ENCODE measurements around the gene DYNLT2.

Gene DYNLT2

DNA sequence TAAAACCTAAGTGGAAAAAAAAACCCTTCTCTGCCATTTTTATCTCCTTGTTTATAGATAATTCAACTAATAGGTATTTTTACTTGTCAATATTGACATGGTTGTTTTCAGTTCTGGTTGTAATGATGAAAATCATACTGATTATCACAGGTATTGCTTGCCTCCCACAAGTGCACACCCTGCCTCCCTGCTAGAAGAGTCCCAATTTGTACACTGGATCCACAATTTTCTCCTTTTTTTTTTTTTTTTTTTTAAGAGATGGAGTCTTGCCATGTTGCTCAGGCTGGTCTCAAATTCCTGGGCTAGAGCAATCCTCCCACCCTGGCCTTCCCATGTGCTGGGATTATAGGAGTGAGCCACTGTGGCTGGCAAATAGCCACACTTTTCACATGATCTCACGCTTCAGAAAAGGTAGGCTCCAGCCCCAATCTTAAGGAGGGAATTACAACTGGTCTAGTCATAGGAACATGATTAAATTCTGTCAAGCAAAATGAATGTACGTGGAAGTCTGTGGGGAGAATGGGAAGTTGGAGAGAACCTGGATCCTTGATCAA, 12.3 kb downstream of the DYNLT2 start:
- Histone ChIP-seq H3K4me2 (ENCODE audit: low read length) (no peak overlapping the region), H2BK120ac (ENCODE audit: low read depth, low read length) (no peak overlapping the region)

DNA sequence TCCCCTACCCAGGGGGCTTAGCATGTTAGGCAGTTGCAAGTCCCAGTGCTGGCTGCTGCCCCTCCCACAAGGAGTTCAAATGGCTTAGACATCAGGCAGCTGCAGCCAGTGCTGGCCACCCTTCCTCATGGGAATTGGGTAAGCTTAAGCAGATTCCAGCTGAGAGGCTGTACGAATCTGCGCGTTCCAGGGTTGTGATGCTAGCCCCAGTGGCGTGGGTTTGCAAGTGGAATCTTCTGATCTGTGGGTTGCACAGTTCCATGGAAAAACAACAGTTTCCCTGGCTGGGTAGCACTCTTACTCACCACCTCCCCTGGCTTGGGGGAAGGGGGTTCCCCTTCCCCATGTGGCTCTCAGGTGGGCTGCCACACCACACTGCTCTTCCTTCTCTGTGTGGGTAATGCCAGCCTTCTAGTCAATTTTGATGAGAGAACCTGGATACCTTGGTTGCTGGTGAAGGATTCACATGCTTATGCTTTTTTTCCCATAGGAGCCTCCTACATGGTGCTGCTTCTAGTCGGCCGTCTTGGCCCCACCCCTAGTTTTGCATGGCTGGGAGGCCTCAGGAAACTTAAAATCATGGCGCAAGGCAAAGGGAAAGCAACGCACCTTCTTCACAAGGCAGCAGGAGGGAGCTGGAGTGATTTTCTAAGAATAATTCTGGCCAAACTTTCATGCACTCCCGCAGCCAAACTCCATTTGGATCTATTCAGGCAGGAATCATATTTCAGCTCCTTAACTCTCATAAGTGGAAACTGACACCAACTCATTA, 13.0 kb downstream of the DYNLT2 start:
- H3K79me2 ChIP-seq (ENCODE audit: control insufficient read depth, insufficient read depth, low read length): no peaks in the 10 kb centered on the region
- H3K18ac ChIP-seq (ENCODE audit: low read length): no peak overlapping the region
- no peak overlapping the region for H3K23ac ChIP-seq (ENCODE audit: low read length)
- no peaks in the 10 kb centered on the region for H3K36me3 ChIP-seq (ENCODE audit: control insufficient read depth, insufficient read depth, low read length)
- no CpG with 5 or more reads among the region's 9 CpGs for WGBS (ENCODE audit: extremely low coverage, insufficient coverage, low lambda C conversion rate)
- H3K4me2 ChIP-seq (ENCODE audit: low read length): no peak overlapping the region
- no peaks in the 10 kb centered on the region for H3K27me3 ChIP-seq (ENCODE audit: insufficient read depth, low read length, poor library complexity)
- no peak overlapping the region for H3K4me3 ChIP-seq (ENCODE audit: low read length)
- no peak overlapping the region for H2BK15ac ChIP-seq (replicated peaks; ENCODE audit: low read depth)
- no peak overlapping the region for H3K9ac ChIP-seq (ENCODE audit: low read length)
- no peak for DNase-seq
- no peak overlapping the region for H2BK120ac ChIP-seq (ENCODE audit: low read depth, low read length)
- H4K5ac ChIP-seq (ENCODE audit: low read length): no peak overlapping the region
- no peak overlapping the region for H3K56ac ChIP-seq (ENCODE audit: low read length)
- H2BK5ac ChIP-seq (ENCODE audit: low read length): no peak overlapping the region
- no peak overlapping the region for H3K4ac ChIP-seq (ENCODE audit: low read depth, low read length)
- no peaks in the 10 kb centered on the region for H3K79me1 ChIP-seq (ENCODE audit: low read length)
- H3K4me1 ChIP-seq (ENCODE audit: control insufficient read depth, low read depth, low read length): no peaks in the 10 kb centered on the region
- H3K27ac ChIP-seq (ENCODE audit: low read depth, low read length): no peak overlapping the region
- H4K8ac ChIP-seq (ENCODE audit: low read depth, low read length): no peak overlapping the region
- no peak overlapping the region for H2AK5ac ChIP-seq (ENCODE audit: low read length)

More for the DNA sequence above, 12.3 kb downstream of the DYNLT2 start:
- H3K27me3 ChIP-seq (ENCODE audit: insufficient read depth, low read length, poor library complexity): no peaks in the 10 kb centered on the region
- no peaks in the 10 kb centered on the region for H3K36me3 ChIP-seq (ENCODE audit: control insufficient read depth, insufficient read depth, low read length)
- no peak overlapping the region for H3K27ac ChIP-seq (ENCODE audit: low read depth, low read length)
- H3K79me2 ChIP-seq (ENCODE audit: control insufficient read depth, insufficient read depth, low read length): no peaks in the 10 kb centered on the region
- H3K4me3 ChIP-seq (ENCODE audit: low read length): no peak overlapping the region
- no peaks in the 10 kb centered on the region for H3K4me1 ChIP-seq (ENCODE audit: control insufficient read depth, low read depth, low read length)
- no peak for DNase-seq
- H2BK15ac ChIP-seq (replicated peaks; ENCODE audit: low read depth): no peak overlapping the region
- no peak overlapping the region for H3K9ac ChIP-seq (ENCODE audit: low read length)
- H3K18ac ChIP-seq (ENCODE audit: low read length): no peak overlapping the region
- no peaks in the 10 kb centered on the region for H3K79me1 ChIP-seq (ENCODE audit: low read length)
- H4K5ac ChIP-seq (ENCODE audit: low read length): no peak overlapping the region
- no peak overlapping the region for H4K8ac ChIP-seq (ENCODE audit: low read depth, low read length)
- no peak overlapping the region for H3K23ac ChIP-seq (ENCODE audit: low read length)
- no peak overlapping the region for H3K4ac ChIP-seq (ENCODE audit: low read depth, low read length)
- no CpG with 5 or more reads among the region's 2 CpGs for WGBS (ENCODE audit: extremely low coverage, insufficient coverage, low lambda C conversion rate)
- no peak overlapping the region for H2AK5ac ChIP-seq (ENCODE audit: low read length)
- no peak overlapping the region for H2BK5ac ChIP-seq (ENCODE audit: low read length)
- no peak overlapping the region for H3K56ac ChIP-seq (ENCODE audit: low read length)

DNA sequence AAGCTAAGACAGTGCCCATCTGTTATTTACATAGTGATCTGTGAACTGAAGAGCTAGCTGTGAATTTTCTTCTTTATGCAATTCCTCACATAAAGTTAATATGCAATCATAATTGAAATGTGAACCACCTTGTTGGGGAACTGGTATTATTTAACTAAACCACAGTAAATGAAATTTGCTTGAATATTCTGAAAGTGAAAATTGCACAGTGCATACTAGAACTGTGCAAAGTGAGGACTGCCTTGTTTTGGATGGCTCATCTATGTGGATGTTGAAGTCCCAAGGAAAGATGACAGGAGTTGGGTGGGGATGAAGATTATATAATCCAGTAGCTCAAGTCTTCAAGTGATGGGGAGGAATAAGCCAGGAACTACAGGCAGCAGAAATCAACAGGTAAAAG, 21.4 kb downstream of the DYNLT2 start:
- Histone ChIP-seq H4K5ac (ENCODE audit: low read length) (no peak overlapping the region), H3K23ac (ENCODE audit: low read length) (no peak overlapping the region), H3K79me2 (ENCODE audit: control insufficient read depth, insufficient read depth, low read length) (no peaks in the 10 kb centered on the region), H2BK5ac (ENCODE audit: low read length) (no peak overlapping the region), H3K36me3 (ENCODE audit: control insufficient read depth, insufficient read depth, low read length) (no peaks in the 10 kb centered on the region), H3K56ac (ENCODE audit: low read length) (no peak overlapping the region), H3K4me2 (ENCODE audit: low read length) (no peak overlapping the region), H3K18ac (ENCODE audit: low read length) (no peak overlapping the region), H3K27ac (ENCODE audit: low read depth, low read length) (no peak overlapping the region), H2AK5ac (ENCODE audit: low read length) (no peak overlapping the region), H4K8ac (ENCODE audit: low read depth, low read length) (no peak overlapping the region), H3K79me1 (ENCODE audit: low read length) (no peaks in the 10 kb centered on the region), H3K4me1 (ENCODE audit: control insufficient read depth, low read depth, low read length) (no peaks in the 10 kb centered on the region), H3K4ac (ENCODE audit: low read depth, low read length) (no peak overlapping the region), H3K4me3 (ENCODE audit: low read length) (no peak overlapping the region), H2BK120ac (ENCODE audit: low read depth, low read length) (no peak overlapping the region), H3K27me3 (ENCODE audit: insufficient read depth, low read length, poor library complexity) (no peaks in the 10 kb centered on the region), H2BK15ac (replicated peaks; ENCODE audit: low read depth) (no peak overlapping the region), H3K9ac (ENCODE audit: low read length) (no peak overlapping the region)
- no peak for DNase-seq

DNA sequence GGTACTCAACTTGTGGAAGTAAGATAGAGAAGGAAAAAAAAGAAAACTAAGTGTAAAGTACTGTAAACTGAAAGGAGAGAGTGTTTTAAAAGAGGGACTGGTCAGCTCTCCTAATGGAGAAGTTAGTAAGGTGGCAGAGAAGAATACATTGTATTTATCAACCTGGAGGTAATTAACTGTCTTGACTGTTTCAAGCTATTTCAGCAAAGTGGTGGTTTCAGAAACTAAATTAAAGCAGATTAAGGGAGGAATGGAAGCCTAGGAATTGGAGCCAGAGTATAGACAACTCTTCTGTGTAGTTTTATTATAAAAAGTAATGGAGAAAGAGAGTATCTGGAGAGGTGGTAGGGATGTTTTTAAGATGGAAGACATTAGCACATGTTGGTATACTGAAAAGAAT, 24.4 kb downstream of the DYNLT2 start:
- H3K4me1 ChIP-seq (ENCODE audit: control insufficient read depth, low read depth, low read length): no peaks in the 10 kb centered on the region
- no peak overlapping the region for H2AK5ac ChIP-seq (ENCODE audit: low read length)
- H3K23ac ChIP-seq (ENCODE audit: low read length): no peak overlapping the region
- H4K5ac ChIP-seq (ENCODE audit: low read length): no peak overlapping the region
- H3K36me3 ChIP-seq (ENCODE audit: control insufficient read depth, insufficient read depth, low read length): no peaks in the 10 kb centered on the region
- H3K79me2 ChIP-seq (ENCODE audit: control insufficient read depth, insufficient read depth, low read length): peaks cover 10% of the 10 kb centered on the region
- H3K79me1 ChIP-seq (ENCODE audit: low read length): peaks cover 2% of the 10 kb centered on the region
- H3K4ac ChIP-seq (ENCODE audit: low read depth, low read length): no peak overlapping the region
- H2BK120ac ChIP-seq (ENCODE audit: low read depth, low read length): no peak overlapping the region
- H3K18ac ChIP-seq (ENCODE audit: low read length): no peak overlapping the region
- H3K4me2 ChIP-seq (ENCODE audit: low read length): no peak overlapping the region
- H2BK5ac ChIP-seq (ENCODE audit: low read length): no peak overlapping the region
- no peak overlapping the region for H2BK15ac ChIP-seq (replicated peaks; ENCODE audit: low read depth)
- no peak overlapping the region for H3K4me3 ChIP-seq (ENCODE audit: low read length)
- H3K27ac ChIP-seq (ENCODE audit: low read depth, low read length): no peak overlapping the region
- no peaks in the 10 kb centered on the region for H3K27me3 ChIP-seq (ENCODE audit: insufficient read depth, low read length, poor library complexity)
- no peak overlapping the region for H3K56ac ChIP-seq (ENCODE audit: low read length)
- H3K9ac ChIP-seq (ENCODE audit: low read length): no peak overlapping the region
- no peak overlapping the region for H4K8ac ChIP-seq (ENCODE audit: low read depth, low read length)
- no peak for DNase-seq

DNA sequence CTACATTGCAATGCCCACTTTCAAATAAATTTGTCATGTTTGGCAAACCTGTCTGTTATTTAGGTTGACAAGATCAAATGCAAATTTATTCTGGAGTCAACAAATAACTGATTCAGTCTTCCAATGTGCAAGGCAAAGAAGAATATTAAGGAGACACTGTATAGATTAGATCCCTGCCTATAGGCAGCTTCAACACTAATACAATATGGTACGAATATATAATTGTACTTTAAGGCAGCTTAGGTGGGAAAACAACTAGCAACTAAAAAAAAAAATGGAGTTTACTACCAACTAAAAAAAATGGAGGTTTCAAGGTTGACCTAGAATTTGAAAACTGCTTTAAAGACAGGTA, 25.3 kb downstream of the DYNLT2 start:
- no peak overlapping the region for H3K18ac ChIP-seq (ENCODE audit: low read length)
- H3K23ac ChIP-seq (ENCODE audit: low read length): no peak overlapping the region
- H2BK120ac ChIP-seq (ENCODE audit: low read depth, low read length): no peak overlapping the region
- no peak overlapping the region for H4K8ac ChIP-seq (ENCODE audit: low read depth, low read length)
- H3K79me1 ChIP-seq (ENCODE audit: low read length): peaks cover 2% of the 10 kb centered on the region
- H3K4me2 ChIP-seq (ENCODE audit: low read length): no peak overlapping the region
- H3K4me3 ChIP-seq (ENCODE audit: low read length): no peak overlapping the region
- no CpG with 5 or more reads among the region's 1 CpG for WGBS (ENCODE audit: extremely low coverage, insufficient coverage, low lambda C conversion rate)
- H3K79me2 ChIP-seq (ENCODE audit: control insufficient read depth, insufficient read depth, low read length): peaks cover 16% of the 10 kb centered on the region
- H3K27me3 ChIP-seq (ENCODE audit: insufficient read depth, low read length, poor library complexity): no peaks in the 10 kb centered on the region
- H3K4ac ChIP-seq (ENCODE audit: low read depth, low read length): no peak overlapping the region
- no peak overlapping the region for H2AK5ac ChIP-seq (ENCODE audit: low read length)
- H4K5ac ChIP-seq (ENCODE audit: low read length): no peak overlapping the region
- no peak overlapping the region for H3K56ac ChIP-seq (ENCODE audit: low read length)
- H3K36me3 ChIP-seq (ENCODE audit: control insufficient read depth, insufficient read depth, low read length): no peaks in the 10 kb centered on the region
- no peak overlapping the region for H3K9ac ChIP-seq (ENCODE audit: low read length)
- H3K27ac ChIP-seq (ENCODE audit: low read depth, low read length): no peak overlapping the region
- no peak overlapping the region for H2BK15ac ChIP-seq (replicated peaks; ENCODE audit: low read depth)
- DNase-seq: no peak
- no peak overlapping the region for H2BK5ac ChIP-seq (ENCODE audit: low read length)
- H3K4me1 ChIP-seq (ENCODE audit: control insufficient read depth, low read depth, low read length): no peaks in the 10 kb centered on the region
